HEK293 (cell line): ENCODE data around the gene ELMO1.

Source experiments
- CTCF ChIA-PET: fragments of 350-600 bp; formaldehyde crosslinking; extraction: SDS; loops from one replicate; lab custom pipeline; 2021; ENCODE audit warnings: antibody characterized with exemption; lab: Yijun Ruan, JAX
- POLR2A ChIA-PET: fragments of 300-600 bp; formaldehyde crosslinking; extraction: SDS; loops from one replicate; lab custom pipeline; 2020; ENCODE audit warnings: antibody characterized with exemption, inconsistent platforms; lab: Yijun Ruan, JAX
- H3K27ac ChIP-seq: fragments of 200-500 bp; sonication (Bioruptor generic); 2 replicates; pipeline ENCODE4 v1.5.1; 2014; ENCODE audit warnings: low read depth, low read length, control low read depth, inconsistent platforms; ENCODE audit errors: extremely low read depth
- H3K36me3 ChIP-seq, 2 experiments: fragments of 200-500 bp in 1 of 2; sonication (Bioruptor generic) in 1 of 2; 1 replicate in 1 of 2; 2 replicates in 1 of 2; pipeline ENCODE4 v1.5.1; 2014 to 2017; ENCODE audit warnings: inconsistent platforms in 2 of 2, low read length in 2 of 2; ENCODE audit not compliant: control insufficient read depth in 2 of 2, insufficient read depth in 1 of 2
- H3K4me1 ChIP-seq: fragments of 200-500 bp; sonication (Bioruptor generic); 2 replicates; pipeline ENCODE4 v1.5.1; 2014; ENCODE audit warnings: mild to moderate bottlenecking, low read length, inconsistent platforms; ENCODE audit not compliant: control insufficient read depth, insufficient read depth
- H3K4me3 ChIP-seq: 2 replicates; pipeline ENCODE4 v1.5.1; 2011; ENCODE audit warnings: low read depth, mild to moderate bottlenecking, control low read depth, low read length, moderate library complexity
- H3K9me3 ChIP-seq: fragments of 200-500 bp; sonication (Bioruptor generic); 2 replicates; pipeline ENCODE4 v1.5.1; 2014; ENCODE audit warnings: low read depth, low read length, inconsistent platforms; ENCODE audit not compliant: control insufficient read depth, insufficient read depth
- EGR2 ChIP-seq: fragments of 450-650 bp; formaldehyde crosslinking; IDR thresholded peaks from 2 replicates; pipeline ENCODE4 v1.5.1; 2016; ENCODE audit warnings: low read depth, missing biosample characterization, missing genetic modification characterization
- GFI1B ChIP-seq: fragments of 450-650 bp; formaldehyde crosslinking; IDR thresholded peaks from 2 replicates; pipeline ENCODE4 v1.5.1; 2016; ENCODE audit warnings: missing biosample characterization, missing genetic modification characterization
- GLIS2 ChIP-seq: fragments of 450-650 bp; formaldehyde crosslinking; IDR thresholded peaks from 2 replicates; pipeline ENCODE4 v1.5.1; 2016; ENCODE audit warnings: missing biosample characterization, missing genetic modification characterization
- HIC1 ChIP-seq: fragments of 450-650 bp; formaldehyde crosslinking; IDR thresholded peaks from 2 replicates; pipeline ENCODE4 v1.5.1; 2016; ENCODE audit warnings: missing biosample characterization, missing genetic modification characterization
- HOXC10 ChIP-seq: sonication (generic); formaldehyde crosslinking; IDR thresholded peaks from 2 replicates; pipeline ENCODE4 v1.8.1; 2023; ENCODE audit warnings: mild to moderate bottlenecking, missing genetic modification reagents
- PRDM2 ChIP-seq: fragments of 450-650 bp; formaldehyde crosslinking; IDR thresholded peaks from 2 replicates; pipeline ENCODE4 v1.5.1; 2016; ENCODE audit warnings: missing biosample characterization, missing genetic modification characterization, borderline replicate concordance
- REST ChIP-seq: fragments of 450-650 bp; formaldehyde crosslinking; IDR thresholded peaks from 2 replicates; pipeline ENCODE4 v1.5.1; 2016; ENCODE audit warnings: missing biosample characterization, missing genetic modification characterization
- SCRT2 ChIP-seq: fragments of 450-650 bp; formaldehyde crosslinking; IDR thresholded peaks from 2 replicates; pipeline ENCODE4 v1.5.1; 2016; ENCODE audit warnings: missing biosample characterization, missing genetic modification characterization
- SP3 ChIP-seq: fragments of 450-650 bp; formaldehyde crosslinking; IDR thresholded peaks from 2 replicates; pipeline ENCODE4 v1.5.1; 2016; ENCODE audit warnings: missing biosample characterization, missing genetic modification characterization
- ZBTB44 ChIP-seq: fragments of 450-650 bp; IDR thresholded peaks from 2 replicates; pipeline ENCODE4 v1.5.1; 2018; ENCODE audit warnings: missing biosample characterization, mild to moderate bottlenecking, missing genetic modification characterization
- ZBTB7A ChIP-seq: fragments of 450-650 bp; formaldehyde crosslinking; IDR thresholded peaks from 2 replicates; pipeline ENCODE4 v1.5.1; 2016; ENCODE audit warnings: low read depth, missing biosample characterization, missing genetic modification characterization
- ZNF114 ChIP-seq: fragments of 450-650 bp; formaldehyde crosslinking; IDR thresholded peaks from 2 replicates; pipeline ENCODE4 v1.5.0; 2017; ENCODE audit warnings: missing biosample characterization, missing genetic modification characterization
- ZNF184 ChIP-seq: fragments of 450-650 bp; IDR thresholded peaks from 2 replicates; pipeline ENCODE4 v1.5.1; 2018; ENCODE audit warnings: missing biosample characterization, mild to moderate bottlenecking, missing genetic modification characterization
- ZNF19 ChIP-seq: fragments of 450-650 bp; formaldehyde crosslinking; IDR thresholded peaks from 2 replicates; pipeline ENCODE4; 2016; ENCODE audit warnings: missing biosample characterization, missing genetic modification characterization, low read depth
- ZNF2 ChIP-seq: fragments of 450-650 bp; formaldehyde crosslinking; IDR thresholded peaks from 2 replicates; pipeline ENCODE4 v1.5.1; 2016; ENCODE audit warnings: missing biosample characterization, missing genetic modification characterization
- ZNF513 ChIP-seq: fragments of 450-650 bp; IDR thresholded peaks from 2 replicates; pipeline ENCODE4 v1.5.1; 2018; ENCODE audit warnings: missing biosample characterization, missing genetic modification characterization
- ZNF664 ChIP-seq: fragments of 450-650 bp; formaldehyde crosslinking; IDR thresholded peaks from 2 replicates; pipeline ENCODE4 v1.5.1; 2016; ENCODE audit warnings: missing biosample characterization, missing genetic modification characterization
- ZNF768 ChIP-seq: fragments of 450-650 bp; formaldehyde crosslinking; IDR thresholded peaks from 2 replicates; pipeline ENCODE4 v1.5.1; 2018; ENCODE audit warnings: missing biosample characterization, mild to moderate bottlenecking, missing genetic modification characterization

Gene ELMO1

GRCh38 chr7:36972140-36972518, 476.5 kb downstream of the ELMO1 start:
- Histone ChIP-seq H3K4me3 (no peak overlapping the region), H3K27ac (no peak overlapping the region), H3K4me1 (no peaks in the 10 kb centered on the region), H3K9me3 (no peaks in the 10 kb centered on the region)
- TF ChIP-seq ZBTB44 (tag by site-specific recombination) (no peak), SP3 (no peak), HOXC10 (no peak), ZNF2 (tag by site-specific recombination) (no peak), PRDM2 (tag by site-specific recombination) (no peak), ZNF664 (tag by site-specific recombination) (no peak), ZNF184 (tag by site-specific recombination) (no peak), ZNF768 (no peak), SCRT2 (no peak), REST (no peak), HIC1 (tag by site-specific recombination) (no peak), ZNF19 (tag by site-specific recombination) (no peak), ZNF513 (tag by site-specific recombination) (no peak), EGR2 (tag by site-specific recombination) (no peak), GLIS2 (tag by site-specific recombination) (no peak), ZBTB7A (tag by site-specific recombination) (no peak), GFI1B (tag by site-specific recombination) (no peak), ZNF114 (tag by site-specific recombination) (no peak)
- TF ChIP-seq, all 188 proteins: peak for 0
- POLR2A ChIA-PET, result no interaction called here
- CTCF ChIA-PET, result interaction anchor here (5.8 kb wide), 1 partner anchor 210 kb away, joined by 101 read pairs; no protein-coding TSS in a partner anchor
- H3K36me3 ChIP-seq, result no peaks in the 10 kb centered on the region
